ENCODE measurements around the gene METTL24. TPM values are rescaled to one million over a fixed set of nuclear protein-coding genes. Genes with fewer than 3 reads are reported as not detected.

The METTL24 gene
- total RNA-seq, 1 experiment from 2014 or later, result not detected

- H3K4me3 ChIP-seq, result no peak overlapping the region
- H3K27me3 ChIP-seq (ENCODE audit: insufficient read depth, low read depth), result no peaks in the 10 kb centered on the region
- BruUV-seq (replicated peaks), result no TSS peak
- POLR2A ChIA-PET (ENCODE audit: unreplicated experiment), result no interaction called here
- H3K9me3 ChIP-seq (ENCODE audit: insufficient read depth, low read depth), result no peaks in the 10 kb centered on the region
- no peak for DNase-seq
- intact Hi-C loops (cut with micrococcal nuclease; ENCODE audit: unreplicated experiment), result no loop called here
- no peaks in the 10 kb centered on the region for H3K79me2 ChIP-seq (ENCODE audit: low read depth)
- no peak overlapping the region for H3K4me2 ChIP-seq
- no peaks in the 10 kb centered on the region for H3F3A ChIP-seq (ENCODE audit: insufficient read depth, low read depth)
- TF ChIP-seq CTCF (conservative IDR thresholded peaks at IDR 0.05), result no peak
- no peak for TF ChIP-seq EZH2 (IDR thresholded peaks at IDR 0.05; ENCODE audit: low read depth)
- H3K4me1 ChIP-seq (replicated peaks; ENCODE audit: insufficient read depth), result no peaks in the 10 kb centered on the region
- no peaks in the 10 kb centered on the region for H4K20me1 ChIP-seq (ENCODE audit: insufficient read depth)
- no peak overlapping the region for H2AFZ ChIP-seq
- no peaks in the 10 kb centered on the region for H3K36me3 ChIP-seq (ENCODE audit: low read depth)
- CTCF ChIA-PET, result no interaction called here
- H3K27ac ChIP-seq, result no peak overlapping the region
- H3K9me2 ChIP-seq (ENCODE audit: insufficient read depth), result no peaks in the 10 kb centered on the region
These were observed 28.8 kb downstream of the METTL24 start for GRCh38 chr6:110329348-110329713.

DNA sequence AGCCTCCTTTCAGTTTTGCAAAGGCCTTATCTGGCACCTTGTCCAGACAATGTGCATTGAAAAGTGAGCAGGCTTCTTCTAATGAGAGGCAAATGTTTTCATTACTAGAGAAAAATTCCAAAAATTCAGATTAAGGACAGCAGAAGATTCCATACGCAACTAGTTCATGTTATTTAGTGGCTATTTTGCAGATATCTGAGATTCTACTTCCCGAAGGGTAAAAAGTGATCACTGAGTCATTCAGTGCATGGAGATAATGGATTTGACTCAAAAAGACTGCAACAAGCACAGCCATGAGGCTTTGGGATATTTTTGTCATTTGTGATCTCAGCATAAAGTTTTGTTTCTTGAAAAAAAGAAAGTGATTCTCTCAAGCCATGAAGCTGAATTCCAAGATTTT is 29.9 kb downstream of the METTL24 start:
- Histone ChIP-seq H3K27me3 (ENCODE audit: insufficient read depth, low read depth) (no peaks in the 10 kb centered on the region), H3K27ac (no peak overlapping the region), H3F3A (ENCODE audit: insufficient read depth, low read depth) (no peaks in the 10 kb centered on the region), H3K4me3 (no peak overlapping the region), H3K4me2 (no peak overlapping the region), H3K36me3 (ENCODE audit: low read depth) (no peaks in the 10 kb centered on the region), H2AFZ (no peak overlapping the region), H3K9me3 (ENCODE audit: insufficient read depth, low read depth) (no peaks in the 10 kb centered on the region), H3K9me2 (ENCODE audit: insufficient read depth) (no peaks in the 10 kb centered on the region), H4K20me1 (ENCODE audit: insufficient read depth) (no peaks in the 10 kb centered on the region), H3K4me1 (replicated peaks; ENCODE audit: insufficient read depth) (no peaks in the 10 kb centered on the region), H3K79me2 (ENCODE audit: low read depth) (no peaks in the 10 kb centered on the region)
- no peak for DNase-seq
- intact Hi-C loops (cut with micrococcal nuclease; ENCODE audit: unreplicated experiment), result no loop called here
- BruUV-seq (replicated peaks), result no TSS peak
- CTCF ChIA-PET, result no interaction called here
- POLR2A ChIA-PET (ENCODE audit: unreplicated experiment), result no interaction called here
- TF ChIP-seq EZH2 (IDR thresholded peaks at IDR 0.05; ENCODE audit: low read depth) (no peak), CTCF (conservative IDR thresholded peaks at IDR 0.05) (no peak)

- TF ChIP-seq EZH2 (IDR thresholded peaks at IDR 0.05; ENCODE audit: low read depth), result no peak
- no peak for TF ChIP-seq CTCF (conservative IDR thresholded peaks at IDR 0.05)
- Histone ChIP-seq H3K9me3 (ENCODE audit: insufficient read depth, low read depth) (no peaks in the 10 kb centered on the region), H3F3A (ENCODE audit: insufficient read depth, low read depth) (no peaks in the 10 kb centered on the region), H3K79me2 (ENCODE audit: low read depth) (no peaks in the 10 kb centered on the region), H3K27me3 (ENCODE audit: insufficient read depth, low read depth) (no peaks in the 10 kb centered on the region), H3K36me3 (ENCODE audit: low read depth) (no peaks in the 10 kb centered on the region), H3K4me2 (no peak overlapping the region), H4K20me1 (ENCODE audit: insufficient read depth) (no peaks in the 10 kb centered on the region), H3K27ac (no peak overlapping the region), H3K4me1 (replicated peaks; ENCODE audit: insufficient read depth) (no peaks in the 10 kb centered on the region), H3K4me3 (no peak overlapping the region), H3K9me2 (ENCODE audit: insufficient read depth) (no peaks in the 10 kb centered on the region), H2AFZ (no peak overlapping the region)
- POLR2A ChIA-PET (ENCODE audit: unreplicated experiment), result no interaction called here
- DNase-seq, result no peak
- intact Hi-C loops (cut with micrococcal nuclease; ENCODE audit: unreplicated experiment), result no loop called here
- BruUV-seq (replicated peaks), result no TSS peak
- CTCF ChIA-PET, result no interaction called here
These were observed 30.8 kb downstream of the METTL24 start for GRCh38 chr6:110327391-110327790.

All from PC-9 (cell line).